HepG2 (cell line): ENCODE data around the gene GGT1. TPM values are rescaled to one million over a fixed set of nuclear protein-coding genes. Genes with fewer than 3 reads are reported as not detected.
A peak's percentile ranks its signal among the peaks of the same experiment; 100 is the strongest.

Experiments used
- BHLHE40 ChIP-seq: IDR thresholded peaks from 2 replicates; pipeline ENCODE4 v1.6.1; 2011; ENCODE audit warnings: low read length, improper control_type of control experiment
- ESRRA ChIP-seq: sonication (generic); formaldehyde crosslinking; IDR thresholded peaks from 2 replicates; pipeline ENCODE4 v1.5.1; 2020; ENCODE audit warnings: mild to moderate bottlenecking, low read depth, missing genetic modification reagents
- FOSL1 ChIP-seq: sonication (generic); formaldehyde crosslinking; IDR thresholded peaks from 2 replicates; pipeline ENCODE4 v1.9.0; 2021; ENCODE audit warnings: missing genetic modification reagents, borderline replicate concordance
- FOXO1 ChIP-seq: sonication (generic); formaldehyde crosslinking; IDR thresholded peaks from 2 replicates; pipeline ENCODE4 v1.4.0; 2020; ENCODE audit warnings: missing genetic modification reagents
- KMT2B ChIP-seq: IDR thresholded peaks from 2 replicates; pipeline ENCODE4 v1.6.1; 2016; ENCODE audit warnings: missing genetic modification reagents, missing compliant biosample characterization
- ZBTB37 ChIP-seq: sonication (generic); formaldehyde crosslinking; IDR thresholded peaks from 2 replicates; pipeline ENCODE4 v1.4.0; 2020; ENCODE audit warnings: mild to moderate bottlenecking, missing genetic modification reagents
- ZBTB40 ChIP-seq, 2 experiments: fragments of 450-650 bp in 1 of 2; sonication (generic) in 1 of 2; formaldehyde crosslinking in 1 of 2; IDR thresholded peaks; 2 replicates each; pipeline versions ENCODE4 v1.6.1 to v1.8.0; 2016 to 2022; ENCODE audit warnings: antibody characterized with exemption in 1 of 2, mild to moderate bottlenecking in 1 of 2, missing genetic modification reagents in 1 of 2
- ZFP91 ChIP-seq: sonication (generic); formaldehyde crosslinking; IDR thresholded peaks from 2 replicates; pipeline ENCODE4 v1.9.0; 2022; ENCODE audit warnings: missing genetic modification reagents, mild to moderate bottlenecking, borderline replicate concordance
- polyA plus RNA-seq, 8 experiments: library from polyadenylated mRNA; depleted of rRNA in 3 of 8; stranded (reverse) in 7 of 8; unstranded in 1 of 8; fragments of >200 nt; fragmentation: Illumina TruSeq in 4 of 8; extraction: Trizol in 4 of 8; gene quantifications; 2 replicates each; pipeline versions ENCODE4 v1.2.1 to v1.2.3, GENCODE V29; 2011 to 2016; ENCODE audit warnings: low read depth in 4 of 8, missing spikeins in 1 of 8, mixed read lengths in 1 of 8; ENCODE audit not compliant: insufficient read depth in 1 of 8
- total RNA-seq, 5 experiments: library from RNA; depleted of rRNA; stranded (reverse); fragments of >200 nt; fragmentation: Illumina TruSeq; extraction: Trizol; gene quantifications; 2 replicates each; pipeline ENCODE4 v1.2.3, GENCODE V29; 2016; ENCODE audit warnings: low read depth in 1 of 5

GGT1 gene
- total and polyA plus RNA-seq, 2 of the 13 experiments (the other 11 are each of a cell fraction or from before 2014, with no cell fraction given) = 29.9 to 103 TPM

- TF ChIP-seq ZBTB37 = no peak
- no peak for TF ChIP-seq BHLHE40
- TF ChIP-seq FOSL1 (CRISPR knock-in tag) = no peak
- TF ChIP-seq ESRRA (CRISPR knock-in tag) = no peak
- TF ChIP-seq KMT2B = no peak
- TF ChIP-seq ZBTB40 (IDR thresholded peaks at IDR 0.05) = no peak
- no peak for TF ChIP-seq ZBTB40 (CRISPR knock-in tag; IDR thresholded peaks at IDR 0.05)
- no peak for TF ChIP-seq FOXO1
- TF ChIP-seq ZFP91 (CRISPR knock-in tag) = peak; percentile 2; the same call in 1 of the 2 replicates
These were observed 18.7 kb upstream of the GGT1 start (continued) for GRCh38 chr22:24584166-24584790.
